GM12892 (cell line): ENCODE measurements around the gene IMMP2L.
"Not testable (repeated sequence)": the region's sequence is repeated elsewhere in the genome, so short reads cannot be mapped to it uniquely, and the experiment has no call there.

ENCODE experiments used
- DNase-seq: peaks from one replicate; pipeline ENCODE4 v3.0.0; 2011; ENCODE audit not compliant: insufficient read length
- FAIRE-seq: peaks from 2 replicates; lab custom pipeline; 2011; peaks lifted over from hg19 to GRCh38; lab: Jason Lieb, UNC
- POLR2A ChIP-seq: IDR thresholded peaks from 2 replicates; pipeline ENCODE4 v1.6.1; 2011; ENCODE audit warnings: low read depth, low read length, control low read depth
- POLR2AphosphoS5 ChIP-seq: IDR thresholded peaks from 2 replicates; pipeline ENCODE4 v1.6.1; 2011; ENCODE audit warnings: low read depth, low read length, control low read depth
- TAF1 ChIP-seq: IDR thresholded peaks from 2 replicates; pipeline ENCODE4 v1.6.1; 2011; ENCODE audit warnings: low read depth, mild to moderate bottlenecking, control low read depth, low read length, borderline replicate concordance

Gene IMMP2L

GRCh38 chr7:110681941-110682340 is 880.4 kb downstream of the IMMP2L start:
- FAIRE-seq, result no peak
- no peak for DNase-seq
- TF ChIP-seq TAF1 (no peak), POLR2A (no peak), POLR2AphosphoS5 (no peak)

- DNase-seq (no peak), FAIRE-seq (no peak)
- TF ChIP-seq POLR2A, result no peak
- TF ChIP-seq POLR2AphosphoS5, result no peak
- TF ChIP-seq TAF1, result no peak
These were observed 884.9 kb downstream of the IMMP2L start for GRCh38 chr7:110677405-110677804.

GRCh38 chr7:110676785-110677184 is 885.5 kb downstream of the IMMP2L start:
- FAIRE-seq (no peak), DNase-seq (no peak)
- TF ChIP-seq POLR2A, result no peak
- no peak for TF ChIP-seq TAF1
- no peak for TF ChIP-seq POLR2AphosphoS5

- FAIRE-seq (no peak), DNase-seq (no peak)
- TF ChIP-seq POLR2A, result no peak
- TF ChIP-seq TAF1, result no peak
- no peak for TF ChIP-seq POLR2AphosphoS5
These were observed 886.7 kb downstream of the IMMP2L start for GRCh38 chr7:110675383-110676103.

- FAIRE-seq (no peak), DNase-seq (no peak)
- no peak for TF ChIP-seq POLR2A
- no peak for TF ChIP-seq POLR2AphosphoS5
- no peak for TF ChIP-seq TAF1
These were observed 889.1 kb downstream of the IMMP2L start for GRCh38 chr7:110673148-110673547.

- TF ChIP-seq POLR2AphosphoS5 (no peak), POLR2A (no peak), TAF1 (no peak)
- DNase-seq, result no peak
- no peak for FAIRE-seq
These were observed 892.9 kb downstream of the IMMP2L start for GRCh38 chr7:110669410-110669809.

- DNase-seq (no peak), FAIRE-seq (no peak)
- no peak for TF ChIP-seq POLR2A
- no peak for TF ChIP-seq POLR2AphosphoS5
- no peak for TF ChIP-seq TAF1
These were observed 897.5 kb downstream of the IMMP2L start for GRCh38 chr7:110664803-110665202.

- not testable (repeated sequence) for DNase-seq, FAIRE-seq
These were observed 901.7 kb downstream of the IMMP2L start for GRCh38 chr7:110660637-110661036.

- no peak for DNase-seq
- no peak for FAIRE-seq
- no peak for TF ChIP-seq POLR2A
- TF ChIP-seq TAF1, result no peak
- no peak for TF ChIP-seq POLR2AphosphoS5
These were observed 912.0 kb downstream of the IMMP2L start for GRCh38 chr7:110650328-110650727.

GRCh38 chr7:110647266-110647665 is 915.0 kb downstream of the IMMP2L start:
- DNase-seq (no peak), FAIRE-seq (no peak)
- no peak for TF ChIP-seq TAF1
- no peak for TF ChIP-seq POLR2A
- no peak for TF ChIP-seq POLR2AphosphoS5

- no peak for FAIRE-seq
- TF ChIP-seq TAF1 (no peak), POLR2AphosphoS5 (no peak), POLR2A (no peak)
- no peak for DNase-seq
These were observed 915.5 kb downstream of the IMMP2L start for GRCh38 chr7:110646804-110647203.

GRCh38 chr7:110645616-110646015 is 916.7 kb downstream of the IMMP2L start:
- FAIRE-seq (no peak), DNase-seq (no peak)
- TF ChIP-seq TAF1 (no peak), POLR2A (no peak), POLR2AphosphoS5 (no peak)

- no peak for FAIRE-seq
- no peak for DNase-seq
- TF ChIP-seq POLR2A, result no peak
- TF ChIP-seq TAF1, result no peak
- no peak for TF ChIP-seq POLR2AphosphoS5
These were observed 917.2 kb downstream of the IMMP2L start for GRCh38 chr7:110645060-110645459.
